ENCODE measurements around the gene RPS25. TPM values are rescaled to one million over a fixed set of nuclear protein-coding genes. Genes with fewer than 3 reads are reported as not detected.
"Not testable (repeated sequence)": the region's sequence is repeated elsewhere in the genome, so short reads cannot be mapped to it uniquely, and the experiment has no call there.

RPS25 gene
- total RNA-seq, 2 donors from 2014 or later, result 1,289 to 1,299 TPM

DNA sequence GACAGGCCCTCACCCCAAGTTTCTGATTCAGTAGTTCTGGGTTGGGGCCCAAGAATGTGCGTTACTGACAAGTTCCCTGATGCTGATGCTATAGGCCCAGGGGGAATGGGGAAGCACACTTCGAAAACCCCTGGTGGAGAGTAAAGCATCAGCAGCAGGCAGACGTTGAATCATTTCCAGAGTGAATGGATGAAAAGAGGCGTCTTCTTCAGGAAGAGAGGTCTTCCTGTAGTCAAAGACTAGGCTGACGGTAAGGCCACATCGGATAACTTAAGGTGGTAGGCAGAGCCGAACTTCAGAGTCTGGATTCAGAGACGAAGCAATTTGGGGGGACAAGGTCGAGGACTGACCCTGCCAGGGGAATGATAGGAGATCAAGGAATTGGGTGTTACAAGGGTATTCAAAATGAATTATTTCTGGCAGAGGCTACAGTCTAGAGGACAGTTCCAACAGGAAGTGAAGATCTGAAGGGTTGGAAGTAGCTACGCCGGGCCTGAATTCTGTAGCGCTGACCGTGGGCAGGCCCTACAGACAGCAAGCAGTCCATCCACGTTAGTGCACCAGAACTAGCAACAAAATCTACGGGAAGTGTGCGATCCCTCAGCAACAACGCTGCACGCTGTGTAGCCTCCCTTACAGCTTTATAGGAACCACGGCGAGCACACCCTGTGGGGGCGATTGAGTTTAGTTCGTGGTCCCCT lies 21.1 kb downstream of the RPS25 start:
- Histone ChIP-seq H3K9me3 (ENCODE audit: control insufficient read depth, low read length) (peaks cover 5% of the 10 kb centered on the region), H3K36me3 (ENCODE audit: control insufficient read depth, insufficient read depth, low read length) (peaks cover 28% of the 10 kb centered on the region), H3K9ac (ENCODE audit: extremely low read depth, low read length, poor library complexity, severe bottlenecking) (peak overlapping the region; percentile 71), H3K4me3 (ENCODE audit: low read length) (peak overlapping the region; percentile 88), H3K4me1 (ENCODE audit: control insufficient read depth, insufficient read depth, low read length) (no peaks in the 10 kb centered on the region), H3K27me3 (ENCODE audit: control insufficient read depth, insufficient read depth, low read length, poor library complexity, severe bottlenecking) (no peaks in the 10 kb centered on the region), H3K27ac (ENCODE audit: low read depth, low read length) (no peak overlapping the region)
- Mint-ChIP-seq H3K36me3 (ENCODE audit: low read depth) (peaks cover 32% of the 10 kb centered on the region), H3K9me3 (peaks cover 14% of the 10 kb centered on the region), H3K27me3 (ENCODE audit: insufficient read depth) (no peaks in the 10 kb centered on the region), H3K27ac (peak overlapping the region; percentile 76), H3K4me3 (peak overlapping the region; percentile 98), H3K4me1 (peaks cover 15% of the 10 kb centered on the region)
- DNase-seq, result peak; percentile 63
- 35 to 58% methylated on average over 15 to 22 of the region's 22 CpGs for WGBS, 2 experiments (ENCODE audit: insufficient coverage in 1 of 2, insufficient read length in 1 of 2)
- TF ChIP-seq, protein P1, sequence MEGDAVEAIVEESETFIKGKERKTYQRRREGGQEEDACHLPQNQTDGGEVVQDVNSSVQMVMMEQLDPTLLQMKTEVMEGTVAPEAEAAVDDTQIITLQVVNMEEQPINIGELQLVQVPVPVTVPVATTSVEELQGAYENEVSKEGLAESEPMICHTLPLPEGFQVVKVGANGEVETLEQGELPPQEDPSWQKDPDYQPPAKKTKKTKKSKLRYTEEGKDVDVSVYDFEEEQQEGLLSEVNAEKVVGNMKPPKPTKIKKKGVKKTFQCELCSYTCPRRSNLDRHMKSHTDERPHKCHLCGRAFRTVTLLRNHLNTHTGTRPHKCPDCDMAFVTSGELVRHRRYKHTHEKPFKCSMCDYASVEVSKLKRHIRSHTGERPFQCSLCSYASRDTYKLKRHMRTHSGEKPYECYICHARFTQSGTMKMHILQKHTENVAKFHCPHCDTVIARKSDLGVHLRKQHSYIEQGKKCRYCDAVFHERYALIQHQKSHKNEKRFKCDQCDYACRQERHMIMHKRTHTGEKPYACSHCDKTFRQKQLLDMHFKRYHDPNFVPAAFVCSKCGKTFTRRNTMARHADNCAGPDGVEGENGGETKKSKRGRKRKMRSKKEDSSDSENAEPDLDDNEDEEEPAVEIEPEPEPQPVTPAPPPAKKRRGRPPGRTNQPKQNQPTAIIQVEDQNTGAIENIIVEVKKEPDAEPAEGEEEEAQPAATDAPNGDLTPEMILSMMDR (conservative IDR thresholded peaks at IDR 0.05), result peak; percentile 64

DNA sequence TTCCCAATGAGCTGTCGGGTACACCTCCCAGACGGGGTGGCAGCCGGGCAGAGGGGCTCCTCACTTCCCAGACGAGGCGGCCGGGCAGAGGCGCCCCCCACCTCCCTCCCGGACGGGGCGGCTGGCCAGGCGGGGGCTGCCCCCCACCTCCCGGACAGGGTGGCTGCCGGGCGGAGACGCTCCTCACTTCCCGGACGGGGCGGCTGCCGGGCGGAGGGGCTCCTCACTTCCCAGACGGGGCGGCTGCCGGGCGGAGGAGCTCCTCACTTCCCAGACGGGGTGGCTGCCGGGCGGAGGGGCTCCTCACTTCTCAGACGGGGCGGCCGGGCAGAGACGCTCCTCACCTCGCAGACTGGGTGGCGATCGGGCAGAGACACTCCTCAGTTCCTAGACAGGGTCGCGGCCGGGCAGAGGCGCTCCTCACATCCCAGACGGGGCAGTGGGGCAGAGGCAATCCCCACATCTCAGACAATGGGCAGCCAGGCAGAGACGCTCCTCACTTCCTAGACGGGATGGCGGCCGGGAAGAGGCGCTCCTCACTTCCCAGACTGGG lies 26.6 kb downstream of the RPS25 start:
- not testable (repeated sequence) for H3K36me3 ChIP-seq (ENCODE audit: control insufficient read depth, insufficient read depth, low read length); H3K9ac ChIP-seq (ENCODE audit: extremely low read depth, low read length, poor library complexity, severe bottlenecking); H3K4me1 Mint-ChIP-seq; H3K4me3 Mint-ChIP-seq; H3K27me3 ChIP-seq (ENCODE audit: control insufficient read depth, insufficient read depth, low read length, poor library complexity, severe bottlenecking); H3K4me3 ChIP-seq (ENCODE audit: low read length); DNase-seq; H3K9me3 ChIP-seq (ENCODE audit: control insufficient read depth, low read length); H3K4me1 ChIP-seq (ENCODE audit: control insufficient read depth, insufficient read depth, low read length); H3K27ac ChIP-seq (ENCODE audit: low read depth, low read length); H3K27ac Mint-ChIP-seq; H3K27me3 Mint-ChIP-seq (ENCODE audit: insufficient read depth)
- Mint-ChIP-seq H3K36me3 (ENCODE audit: low read depth) (peaks cover 24% of the 10 kb centered on the region), H3K9me3 (peaks cover 26% of the 10 kb centered on the region)
- 80 to 97% methylated on average over 6 to 36 of the region's 44 CpGs for WGBS, 2 experiments (ENCODE audit: insufficient coverage in 1 of 2, insufficient read length in 1 of 2)

DNA sequence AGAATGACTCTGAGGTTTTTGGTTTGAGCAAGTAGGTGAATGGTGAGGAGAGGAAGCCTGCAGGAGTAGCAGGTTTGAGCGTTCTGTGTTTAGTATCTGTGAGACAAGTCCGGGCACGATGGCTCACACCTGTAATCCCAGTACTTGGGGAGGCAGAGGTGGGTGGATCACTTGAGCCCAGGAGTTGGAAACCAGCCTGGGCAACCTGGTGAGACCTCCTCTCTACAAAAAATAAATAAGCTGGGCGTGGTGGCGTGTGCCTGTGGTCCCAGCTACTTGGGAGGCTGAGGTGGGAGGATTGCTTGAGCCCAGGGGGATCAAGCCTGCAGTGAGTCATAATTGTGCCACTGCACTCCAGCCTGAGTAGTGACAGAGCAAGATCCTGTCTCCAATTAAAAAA lies 29.9 kb downstream of the RPS25 start:
- Histone ChIP-seq H3K4me3 (ENCODE audit: low read length) (no peak overlapping the region), H3K4me1 (ENCODE audit: control insufficient read depth, insufficient read depth, low read length) (no peaks in the 10 kb centered on the region), H3K36me3 (ENCODE audit: control insufficient read depth, insufficient read depth, low read length) (peaks cover under 1% of the 10 kb centered on the region), H3K9ac (ENCODE audit: extremely low read depth, low read length, poor library complexity, severe bottlenecking) (no peak overlapping the region), H3K9me3 (ENCODE audit: control insufficient read depth, low read length) (peaks cover 5% of the 10 kb centered on the region), H3K27me3 (ENCODE audit: control insufficient read depth, insufficient read depth, low read length, poor library complexity, severe bottlenecking) (no peaks in the 10 kb centered on the region), H3K27ac (ENCODE audit: low read depth, low read length) (no peak overlapping the region)
- WGBS, 2 experiments (ENCODE audit: insufficient coverage in 1 of 2, insufficient read length in 1 of 2), result 88 to 92% methylated on average over 5 of the region's 5 CpGs
- TF ChIP-seq, protein P1 (conservative IDR thresholded peaks at IDR 0.05), result no peak
- Mint-ChIP-seq H3K9me3 (peaks cover 23% of the 10 kb centered on the region), H3K4me3 (no peak overlapping the region), H3K4me1 (no peaks in the 10 kb centered on the region), H3K27me3 (ENCODE audit: insufficient read depth) (no peaks in the 10 kb centered on the region), H3K27ac (no peak overlapping the region), H3K36me3 (ENCODE audit: low read depth) (peaks cover 15% of the 10 kb centered on the region)
- no peak for DNase-seq
